CD4-positive, alpha-beta T cell treated with Interleukin-17A for 1 hour (primary cell): ENCODE results near the gene CCDC85B.

Experiments used
- DNase-seq: peaks from one replicate; pipeline ENCODE4 v3.0.0-alpha.2; 2020

Gene CCDC85B

DNA sequence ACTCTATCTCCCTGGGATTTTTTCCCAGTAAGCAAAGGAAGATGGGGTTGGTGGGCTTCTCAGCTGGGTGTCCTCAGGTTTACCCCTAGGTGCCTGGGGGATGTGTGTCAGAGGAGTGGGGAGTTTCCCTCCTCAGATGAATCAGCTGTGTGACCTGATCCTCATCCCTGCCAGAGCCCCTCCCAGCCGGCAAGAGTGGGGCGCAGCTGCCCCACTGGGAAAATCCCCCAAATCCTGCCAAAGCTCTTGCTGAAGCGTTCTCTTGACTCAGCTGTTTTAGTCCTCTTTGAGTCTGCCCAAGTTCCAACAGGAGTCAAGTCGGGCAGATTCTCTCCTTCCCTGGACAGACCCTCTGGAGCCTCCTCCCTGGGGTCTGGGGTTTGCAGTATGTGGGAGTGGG lies 22.4 kb downstream of the CCDC85B start:
- no peak for DNase-seq

DNA sequence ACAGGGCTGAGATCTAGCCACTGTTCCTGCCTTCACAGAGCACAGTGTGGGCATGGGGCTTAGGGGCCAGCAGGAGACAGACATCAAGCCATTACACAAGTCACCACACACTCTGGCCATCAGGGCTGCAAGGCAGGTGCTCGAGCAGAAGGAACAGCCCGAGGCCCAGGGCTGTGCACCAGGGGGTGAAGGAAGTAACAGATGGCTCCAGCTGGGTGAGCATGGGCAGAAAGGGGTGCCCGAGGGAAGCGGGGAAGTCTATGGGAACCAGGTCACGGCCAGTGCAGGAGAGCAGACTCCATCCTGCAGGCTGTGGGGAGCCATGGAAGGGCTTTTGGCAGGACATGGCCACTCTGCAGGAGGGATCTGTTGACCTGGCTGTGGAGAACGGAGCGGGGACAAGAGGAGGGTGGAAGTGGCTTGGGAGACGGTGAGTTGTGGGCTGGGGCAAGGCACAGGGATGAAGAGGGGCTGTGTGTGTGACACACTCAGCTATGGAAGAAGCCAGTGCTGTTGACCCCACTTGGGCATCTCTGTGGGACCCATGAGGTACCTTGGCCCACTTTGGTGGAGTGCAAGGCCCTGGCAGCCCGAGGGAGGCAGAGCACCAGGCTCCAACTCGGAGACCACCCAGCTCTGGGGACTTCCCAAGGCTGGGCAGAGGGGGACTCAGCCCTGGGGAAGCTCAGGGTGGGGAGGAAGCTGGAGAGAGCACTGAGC lies 24.8 kb downstream of the CCDC85B start:
- no peak for DNase-seq

- DNase-seq = no peak
These were observed 25.4 kb downstream of the CCDC85B start for GRCh38 chr11:65915821-65916251.

- DNase-seq = no peak
These were observed 25.9 kb downstream of the CCDC85B start for GRCh38 chr11:65916391-65916790.

DNA sequence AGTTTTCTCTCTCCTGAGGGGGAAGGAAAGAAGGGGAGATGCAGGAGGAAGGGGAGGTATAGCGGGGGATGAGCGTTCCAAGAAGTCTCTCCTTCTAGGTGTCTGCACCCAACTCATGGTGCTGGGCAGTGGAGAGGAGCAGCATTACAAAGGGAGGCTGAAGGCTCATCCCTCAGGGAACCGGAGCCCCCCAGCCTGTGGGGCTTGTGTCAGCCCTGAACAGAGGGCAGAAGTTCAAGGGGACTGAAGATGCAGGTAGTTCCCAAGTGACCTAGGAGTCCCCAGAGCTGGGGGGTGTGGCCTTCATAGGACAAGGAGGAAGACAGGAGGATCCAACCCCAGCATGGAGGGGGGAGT lies 26.6 kb downstream of the CCDC85B start:
- no peak for DNase-seq

- DNase-seq = no peak
These were observed 27.1 kb downstream of the CCDC85B start for GRCh38 chr11:65917434-65918210.

- DNase-seq = no peak
These were observed 28.0 kb downstream of the CCDC85B start, which contains the start of gene C11orf68 for GRCh38 chr11:65918211-65919140. TSS of gene C11orf68 (minus strand) at chr11:65919062. CDS start at chr11:65919031, 31 bp downstream.

DNA sequence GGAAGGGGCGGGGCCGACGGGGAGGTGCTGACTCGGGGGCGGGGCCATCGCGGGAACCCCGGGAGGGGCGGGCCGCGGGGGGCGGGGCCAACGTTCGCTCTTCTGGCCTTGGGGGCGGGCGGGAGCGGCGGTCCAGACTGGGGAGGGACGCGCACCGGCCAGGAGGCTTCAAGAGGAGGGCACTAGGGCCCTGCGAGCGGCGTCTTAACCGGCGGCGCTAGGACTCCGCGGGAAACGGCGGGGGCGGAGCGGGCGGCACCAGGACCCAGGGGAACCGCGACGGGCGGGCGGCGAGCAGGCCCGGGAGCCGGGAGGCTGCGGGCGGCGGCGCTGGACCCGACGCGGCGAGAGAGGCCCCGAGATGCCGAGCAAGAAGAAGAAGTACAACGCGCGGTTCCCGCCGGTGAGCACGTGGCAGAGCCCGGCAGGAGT lies 28.7 kb downstream of the CCDC85B start, which contains the start of gene DRAP1:
DRAP1 (plus strand) TSS at position 286 of the 432 bp plus-strand sequence; CDS start at position 362, 76 bp downstream.
- peak; percentile 98 for DNase-seq

DNA sequence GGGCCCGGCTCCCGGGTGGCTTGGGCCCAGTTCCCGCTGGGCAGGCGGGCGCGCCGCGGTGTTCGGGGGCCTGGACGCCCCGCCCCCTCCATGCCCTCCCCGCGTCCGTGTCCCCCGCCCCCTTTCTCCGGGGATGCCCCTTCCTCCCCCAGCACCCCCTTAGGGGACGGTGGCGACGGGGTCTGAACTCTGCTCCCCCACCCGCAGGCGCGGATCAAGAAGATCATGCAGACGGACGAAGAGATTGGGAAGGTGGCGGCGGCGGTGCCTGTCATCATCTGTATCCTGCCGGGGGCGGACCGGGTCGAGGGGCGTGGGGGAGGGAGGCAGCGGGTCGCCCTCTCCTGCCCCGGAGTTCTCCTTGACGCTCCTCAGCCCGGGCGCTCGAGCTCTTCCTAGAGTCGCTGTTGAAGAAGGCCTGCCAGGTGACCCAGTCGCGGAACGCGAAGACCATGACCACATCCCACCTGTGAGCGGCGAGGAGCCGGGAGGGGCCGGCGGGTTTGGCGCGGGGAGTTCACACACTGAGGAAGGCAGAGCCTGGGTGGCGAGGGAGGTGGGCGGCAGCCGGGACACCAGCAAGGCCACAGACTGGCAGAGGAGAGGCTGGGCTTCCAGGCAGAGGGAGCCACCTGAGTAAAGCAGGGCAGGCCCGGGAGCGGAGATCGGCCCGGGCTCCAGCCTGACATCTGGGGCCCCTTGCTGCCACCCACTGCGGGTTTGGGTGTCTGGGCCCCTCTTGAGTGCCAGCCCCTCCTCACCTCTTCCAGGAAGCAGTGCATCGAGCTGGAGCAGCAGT lies 29.3 kb downstream of the CCDC85B start:
- peak; percentile 66 for DNase-seq

DNA sequence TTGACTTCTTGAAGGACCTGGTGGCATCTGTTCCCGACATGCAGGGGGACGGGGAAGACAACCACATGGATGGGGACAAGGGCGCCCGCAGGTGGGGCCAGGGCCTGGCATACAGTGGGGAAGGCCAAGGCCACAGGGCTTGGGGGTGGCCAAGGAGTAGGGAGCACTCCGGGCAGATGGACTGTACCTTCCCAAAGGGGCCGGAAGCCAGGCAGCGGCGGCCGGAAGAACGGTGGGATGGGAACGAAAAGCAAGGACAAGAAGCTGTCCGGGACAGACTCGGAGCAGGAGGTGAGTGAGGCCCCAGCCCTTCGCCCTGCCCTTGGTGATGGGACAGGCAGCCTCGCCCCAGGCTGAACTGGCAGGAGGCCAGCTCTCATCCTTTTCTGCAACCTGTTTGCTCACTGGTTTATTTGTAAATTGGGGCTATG lies 29.9 kb downstream of the CCDC85B start:
- no peak for DNase-seq

GRCh38 chr11:65921033-65921555 lies 30.6 kb downstream of the CCDC85B start:
- no peak for DNase-seq

GRCh38 chr11:65921876-65922275 lies 31.4 kb downstream of the CCDC85B start:
- no peak for DNase-seq

DNA sequence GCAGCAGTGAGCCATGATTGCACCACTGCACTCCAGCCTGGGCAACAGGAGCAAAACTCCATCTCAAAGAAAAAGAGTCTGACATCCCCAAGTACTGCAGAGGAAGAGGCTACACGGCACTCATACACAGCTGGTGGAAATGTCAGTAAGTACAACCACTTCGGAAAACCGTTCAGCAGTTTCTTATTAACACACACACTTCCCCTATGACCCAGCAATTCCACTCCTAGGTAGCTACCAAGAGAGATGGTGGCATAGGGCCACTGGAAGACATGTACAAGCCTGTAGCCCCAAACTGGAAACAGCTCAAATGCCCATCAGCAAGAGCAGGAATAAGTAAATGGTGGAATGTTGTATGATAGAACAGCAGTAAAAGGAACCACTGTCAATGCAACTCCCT lies 32.1 kb downstream of the CCDC85B start:
- no peak for DNase-seq

DNA sequence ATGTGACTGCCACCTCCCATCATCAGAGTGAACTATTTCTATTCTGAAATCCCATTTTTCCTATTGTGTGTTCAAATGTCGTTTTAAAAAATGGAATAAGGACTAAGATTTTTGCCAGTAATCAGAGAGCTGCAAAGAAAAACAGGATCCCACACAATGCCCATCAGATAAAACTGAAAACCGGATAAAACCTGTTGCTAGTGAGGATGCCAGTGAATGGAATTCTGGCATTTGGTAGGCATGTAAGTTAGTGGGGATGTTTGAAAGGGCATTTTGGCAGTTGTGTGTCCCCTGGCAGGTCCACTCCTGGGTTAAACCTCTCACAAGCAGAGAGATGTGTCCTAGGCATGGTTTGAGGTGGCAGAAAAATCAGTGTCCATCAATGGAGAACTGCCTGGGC lies 34.9 kb downstream of the CCDC85B start:
- no peak for DNase-seq

- DNase-seq = peak; percentile 90
These were observed 37.5 kb downstream of the CCDC85B start for GRCh38 chr11:65927904-65928397.

- DNase-seq = no peak
These were observed 38.2 kb downstream of the CCDC85B start for GRCh38 chr11:65928667-65929066.

DNA sequence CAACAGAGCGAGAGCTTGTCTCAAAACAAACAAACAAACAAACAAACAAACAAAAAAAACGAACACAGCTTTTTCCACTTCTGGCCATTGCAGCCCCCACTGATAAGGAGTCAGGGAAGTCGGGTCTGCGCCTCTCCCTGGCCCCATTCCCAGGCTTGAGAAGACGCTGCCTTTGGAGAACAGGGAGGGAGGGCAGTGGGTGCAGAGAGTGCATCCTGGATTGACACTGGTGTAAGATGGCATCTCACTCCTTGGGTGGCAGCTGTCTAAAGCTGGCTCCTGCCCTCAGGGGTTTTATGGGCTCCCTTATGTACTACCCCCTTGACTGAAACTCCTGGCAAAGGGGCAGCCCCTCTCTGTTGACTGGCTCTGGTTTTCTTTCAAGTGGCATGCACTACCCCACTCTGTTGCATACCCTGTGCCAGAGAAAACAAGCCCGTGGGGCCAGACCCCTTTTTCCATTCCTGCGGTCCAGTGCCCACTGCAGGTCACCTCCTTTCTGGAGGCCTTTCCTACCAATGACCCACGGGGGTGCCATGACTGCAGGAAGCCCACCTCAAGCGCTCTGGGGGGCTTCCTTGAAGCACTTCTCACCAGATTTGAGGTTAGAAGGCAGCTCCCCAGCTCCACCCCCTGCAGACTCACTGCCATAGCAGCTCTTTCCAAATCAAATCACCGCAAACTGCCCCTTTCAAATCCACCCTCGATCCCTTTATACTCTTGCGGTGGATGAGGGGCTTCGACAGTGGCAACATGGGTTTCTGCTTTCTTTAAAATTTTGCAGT lies 41.5 kb downstream of the CCDC85B start:
- no peak for DNase-seq

DNA sequence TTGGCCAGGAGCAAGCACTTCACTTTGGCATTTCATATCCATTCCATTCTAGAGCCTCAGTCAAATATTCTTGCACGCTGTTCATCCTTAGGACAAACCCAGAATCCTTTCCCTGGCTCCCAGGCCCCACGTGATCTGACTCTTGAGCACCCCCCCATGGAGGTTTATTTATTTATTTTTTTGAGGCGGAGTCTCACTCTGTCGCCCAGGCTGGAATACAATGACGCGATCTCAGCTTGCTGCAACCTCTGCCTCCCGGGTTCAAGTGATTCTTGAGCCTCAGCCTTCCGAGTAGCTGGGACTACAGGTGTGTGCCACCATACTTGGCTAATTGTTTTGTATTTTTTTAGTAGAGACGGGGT lies 42.1 kb downstream of the CCDC85B start:
- DNase-seq = no peak

DNA sequence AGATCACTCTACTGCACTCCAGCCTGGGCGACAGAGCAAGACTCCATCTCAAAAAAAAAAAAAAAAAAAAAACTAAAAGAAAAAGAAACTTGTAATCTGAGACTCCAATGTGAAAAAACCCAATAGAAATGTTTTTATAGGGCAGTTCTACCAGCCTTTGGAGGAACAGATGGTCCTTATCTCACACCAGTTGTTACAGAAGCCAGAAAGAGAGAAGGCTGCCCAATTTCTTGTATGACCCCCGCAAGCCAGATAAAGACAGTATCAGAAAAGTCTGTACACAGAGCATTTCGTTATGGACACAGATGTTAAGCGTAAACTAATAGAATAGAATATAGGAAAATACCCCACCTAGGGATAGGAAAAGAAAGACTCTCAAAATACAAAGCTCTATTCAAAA lies 43.5 kb downstream of the CCDC85B start:
- no peak for DNase-seq

DNA sequence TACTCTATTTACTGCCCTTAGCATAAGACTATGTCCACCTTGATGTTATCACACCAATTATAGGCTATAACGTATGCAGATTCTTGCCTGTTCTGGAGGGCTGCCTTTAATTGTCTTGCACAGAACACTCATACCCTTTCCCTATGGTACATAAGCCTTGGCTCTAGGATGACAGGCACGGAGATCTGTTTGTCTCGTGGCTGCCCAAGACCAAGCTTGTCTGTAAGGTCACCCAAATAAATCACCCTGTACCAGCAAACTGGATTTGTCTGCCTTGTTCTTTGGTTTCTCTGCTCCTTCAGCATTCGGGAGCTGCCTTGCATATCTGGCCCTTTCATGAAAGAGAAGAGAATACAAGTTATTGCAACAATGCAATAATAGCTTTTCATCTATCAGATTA lies 47.3 kb downstream of the CCDC85B start:
- no peak for DNase-seq
